Nephron progenitor cell (in vitro differentiated cells): ENCODE data around the gene CDS2.

Experiments
- DNase-seq: peaks from one replicate; pipeline ENCODE4 v3.0.0; 2021
- H3K27ac Mint-ChIP-seq: 2 replicates; pipeline ENCODE4 v1.8.0; 2021; ENCODE audit warnings: mild to moderate bottlenecking, moderate library complexity, mixed read lengths
- H3K27me3 Mint-ChIP-seq: 2 replicates; pipeline ENCODE4 v1.8.0; 2021; ENCODE audit warnings: mild to moderate bottlenecking, low read depth, mixed read lengths; ENCODE audit not compliant: poor library complexity
- H3K36me3 Mint-ChIP-seq: 2 replicates; pipeline ENCODE4 v1.8.0; 2021; ENCODE audit warnings: low read depth, mixed read lengths
- H3K4me1 Mint-ChIP-seq: 2 replicates; pipeline ENCODE4 v1.8.0; 2021; ENCODE audit warnings: mixed read lengths
- H3K4me3 Mint-ChIP-seq: 2 replicates; pipeline ENCODE4 v1.8.0; 2021; ENCODE audit warnings: mild to moderate bottlenecking, moderate library complexity, mixed read lengths
- H3K9me3 Mint-ChIP-seq: 2 replicates; pipeline ENCODE4 v1.8.0; 2021; ENCODE audit warnings: mild to moderate bottlenecking, moderate library complexity, mixed read lengths
- TF ChIP-seq, protein P1 (sequence below): fragments of 200-600 bp; sonication (generic); IDR thresholded peaks from 2 replicates; pipeline ENCODE4 v1.5.0; 2021; ENCODE audit warnings: antibody characterized with exemption

Gene CDS2

DNA sequence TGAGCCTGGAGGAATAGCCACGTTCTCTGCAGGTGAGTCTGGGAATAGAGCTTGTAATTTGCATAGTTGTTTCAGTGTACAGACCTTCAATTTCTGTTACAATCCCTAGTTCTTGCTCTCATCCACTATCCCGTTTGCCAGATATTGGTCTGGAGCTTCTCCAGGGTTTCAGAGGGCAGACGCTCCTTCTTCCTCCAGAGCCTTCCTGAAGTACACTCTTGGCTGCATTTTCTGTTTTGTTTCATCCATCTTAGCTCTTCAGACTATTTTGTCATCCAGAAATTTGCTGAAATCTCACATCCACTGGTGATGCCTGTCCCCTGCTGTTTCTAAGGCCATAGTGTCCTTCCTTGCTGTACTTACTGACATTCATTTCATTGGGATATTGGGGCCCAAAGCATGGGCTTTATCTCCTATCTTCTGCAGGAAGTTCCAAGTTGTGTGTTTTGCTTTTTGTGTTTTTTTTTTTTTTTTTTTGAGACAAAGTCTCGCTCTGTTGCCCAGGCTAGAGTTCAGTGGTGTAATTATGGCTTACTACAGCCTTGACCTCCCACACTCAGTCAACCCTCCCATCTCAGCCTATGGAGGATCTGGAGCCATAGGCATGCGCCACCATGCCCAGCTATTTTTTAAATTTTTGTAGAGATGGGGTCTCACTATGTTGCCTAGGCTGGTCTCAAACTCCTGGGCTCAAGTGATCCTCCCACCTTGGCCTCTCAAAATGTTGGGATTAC is 18.7 kb downstream of the CDS2 start:
- TF ChIP-seq, protein P1, sequence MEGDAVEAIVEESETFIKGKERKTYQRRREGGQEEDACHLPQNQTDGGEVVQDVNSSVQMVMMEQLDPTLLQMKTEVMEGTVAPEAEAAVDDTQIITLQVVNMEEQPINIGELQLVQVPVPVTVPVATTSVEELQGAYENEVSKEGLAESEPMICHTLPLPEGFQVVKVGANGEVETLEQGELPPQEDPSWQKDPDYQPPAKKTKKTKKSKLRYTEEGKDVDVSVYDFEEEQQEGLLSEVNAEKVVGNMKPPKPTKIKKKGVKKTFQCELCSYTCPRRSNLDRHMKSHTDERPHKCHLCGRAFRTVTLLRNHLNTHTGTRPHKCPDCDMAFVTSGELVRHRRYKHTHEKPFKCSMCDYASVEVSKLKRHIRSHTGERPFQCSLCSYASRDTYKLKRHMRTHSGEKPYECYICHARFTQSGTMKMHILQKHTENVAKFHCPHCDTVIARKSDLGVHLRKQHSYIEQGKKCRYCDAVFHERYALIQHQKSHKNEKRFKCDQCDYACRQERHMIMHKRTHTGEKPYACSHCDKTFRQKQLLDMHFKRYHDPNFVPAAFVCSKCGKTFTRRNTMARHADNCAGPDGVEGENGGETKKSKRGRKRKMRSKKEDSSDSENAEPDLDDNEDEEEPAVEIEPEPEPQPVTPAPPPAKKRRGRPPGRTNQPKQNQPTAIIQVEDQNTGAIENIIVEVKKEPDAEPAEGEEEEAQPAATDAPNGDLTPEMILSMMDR: no peak
- Mint-ChIP-seq H3K27me3 (peaks cover 4% of the 10 kb centered on the region), H3K4me1 (peaks cover 62% of the 10 kb centered on the region), H3K36me3 (peaks cover 14% of the 10 kb centered on the region), H3K27ac (peak overlapping the region; percentile 70), H3K4me3 (no peak overlapping the region), H3K9me3 (no peaks in the 10 kb centered on the region)
- DNase-seq: no peak

DNA sequence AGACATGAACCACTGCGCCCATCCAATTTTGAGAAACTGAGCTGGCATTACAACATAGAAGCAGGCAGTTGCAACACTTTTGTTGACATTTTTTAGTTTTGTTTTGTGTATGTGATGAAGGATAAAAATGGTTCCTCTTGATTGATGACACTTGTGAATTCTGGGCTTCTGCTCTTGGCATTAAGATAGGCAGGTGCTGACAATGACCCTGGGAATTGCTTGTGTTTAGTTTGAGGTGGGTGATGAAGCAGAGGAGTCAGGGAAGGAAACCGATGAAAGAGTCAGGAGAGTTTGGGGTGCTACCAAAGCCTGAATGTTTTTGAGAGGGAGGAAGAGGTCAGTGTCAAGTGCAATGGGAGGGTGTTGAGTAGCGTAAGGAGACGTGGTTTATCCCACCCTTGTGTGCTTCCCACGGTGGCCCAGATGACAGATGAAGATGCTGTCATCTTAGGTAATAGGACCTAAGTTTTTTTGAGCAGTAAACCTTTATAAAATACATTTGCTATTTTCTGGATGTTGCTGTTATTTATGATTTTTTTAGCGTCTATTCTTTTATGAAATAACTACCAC is 19.4 kb downstream of the CDS2 start:
- H3K36me3 Mint-ChIP-seq: peaks cover 14% of the 10 kb centered on the region
- H3K4me1 Mint-ChIP-seq: peaks cover 62% of the 10 kb centered on the region
- peaks cover 4% of the 10 kb centered on the region for H3K27me3 Mint-ChIP-seq
- no peaks in the 10 kb centered on the region for H3K9me3 Mint-ChIP-seq
- no peak for DNase-seq
- peak overlapping the region; percentile 26 for H3K4me3 Mint-ChIP-seq
- TF ChIP-seq, protein P1: no peak
- peak overlapping the region; percentile 79 for H3K27ac Mint-ChIP-seq

DNA sequence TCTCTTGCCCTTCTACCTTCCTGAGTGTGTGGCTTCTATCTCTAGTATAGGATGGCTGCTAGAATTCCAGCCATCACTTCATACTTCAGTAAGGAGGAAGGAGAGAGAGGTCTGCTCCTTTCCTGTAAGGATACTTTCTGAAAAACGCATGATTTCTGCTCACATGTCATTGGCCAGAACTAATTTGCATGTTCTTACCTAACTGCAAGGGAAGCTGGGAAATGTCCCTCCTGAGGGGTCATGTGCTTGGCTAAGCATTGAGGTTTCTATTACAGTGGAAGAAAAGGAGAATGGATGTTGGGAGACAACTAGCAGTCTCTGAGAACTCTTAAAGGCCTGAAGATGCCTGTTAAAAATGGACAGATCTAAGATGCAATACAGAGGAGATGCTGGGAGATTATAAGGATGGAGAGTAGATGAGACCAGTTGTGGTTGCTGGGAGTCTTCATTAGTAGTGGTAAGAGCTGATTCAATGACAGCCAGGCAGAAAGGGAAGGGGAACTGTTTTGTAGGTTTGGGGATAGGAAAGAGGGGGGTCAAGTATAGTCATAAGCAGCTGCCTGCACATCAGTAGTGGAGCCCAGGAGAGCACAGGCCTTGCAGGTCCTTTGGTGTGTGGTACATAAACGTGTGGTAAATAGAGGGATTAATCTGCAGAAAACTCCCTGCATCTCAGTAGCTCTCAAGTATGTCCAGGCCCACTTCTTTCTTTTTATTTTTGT is 20.2 kb downstream of the CDS2 start:
- TF ChIP-seq, protein P1: no peak
- Mint-ChIP-seq H3K9me3 (no peaks in the 10 kb centered on the region), H3K4me3 (no peak overlapping the region), H3K27me3 (peaks cover 4% of the 10 kb centered on the region), H3K36me3 (peaks cover 14% of the 10 kb centered on the region), H3K27ac (no peak overlapping the region), H3K4me1 (peaks cover 55% of the 10 kb centered on the region)
- DNase-seq: no peak

DNA sequence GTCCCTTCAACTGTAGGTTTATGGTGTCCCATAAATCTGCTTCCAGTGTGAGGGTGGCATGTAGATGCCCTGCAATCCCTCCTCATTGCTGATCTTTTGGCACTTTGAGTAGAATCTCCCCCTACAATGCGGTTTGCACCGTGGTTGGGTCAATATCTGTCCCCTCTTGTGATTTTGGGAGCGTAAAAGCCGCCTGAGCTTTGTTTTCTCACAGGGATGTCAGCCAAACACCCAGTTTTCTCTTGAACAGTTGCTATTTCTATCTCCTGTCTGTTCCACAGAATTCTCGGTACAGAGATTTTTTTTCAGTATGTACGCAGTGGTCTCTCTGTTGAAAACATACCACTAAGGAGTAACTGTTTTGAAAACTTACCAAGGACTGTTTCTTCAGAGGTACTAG is 21.8 kb downstream of the CDS2 start:
- peak overlapping the region; percentile 81 for H3K27ac Mint-ChIP-seq
- peaks cover 65% of the 10 kb centered on the region for H3K4me1 Mint-ChIP-seq

DNA sequence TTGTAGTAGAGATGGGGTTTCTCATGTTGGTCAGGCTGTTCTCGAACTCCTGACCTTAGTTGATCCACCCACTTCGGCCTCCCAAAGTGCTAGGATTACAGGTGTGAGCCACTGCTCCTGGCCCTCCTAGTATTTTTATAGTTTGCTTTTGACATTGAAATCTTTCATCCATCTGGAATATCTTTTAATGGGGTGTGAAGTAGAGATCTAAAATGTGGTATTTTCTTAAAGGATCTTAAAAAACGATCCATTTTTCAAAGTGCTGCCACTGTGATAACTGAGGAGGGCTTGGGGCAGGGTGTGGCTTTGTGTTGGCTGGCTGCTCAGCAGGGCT is 23.1 kb downstream of the CDS2 start:
- Mint-ChIP-seq H3K36me3 (peaks cover 5% of the 10 kb centered on the region), H3K4me1 (peaks cover 78% of the 10 kb centered on the region), H3K9me3 (no peaks in the 10 kb centered on the region), H3K27me3 (peaks cover 4% of the 10 kb centered on the region), H3K27ac (no peak overlapping the region), H3K4me3 (no peak overlapping the region)
- TF ChIP-seq, protein P1: no peak
- DNase-seq: no peak

More for the DNA sequence above, 21.8 kb downstream of the CDS2 start:
- Mint-ChIP-seq H3K27me3 (peaks cover 4% of the 10 kb centered on the region), H3K4me3 (no peak overlapping the region), H3K9me3 (no peaks in the 10 kb centered on the region), H3K36me3 (peaks cover 14% of the 10 kb centered on the region)
- TF ChIP-seq, protein P1: no peak
- no peak for DNase-seq
